Hair follicular keratinocyte (primary cell): ENCODE measurements around the gene HLX. TPM values are rescaled to one million over a fixed set of nuclear protein-coding genes. Genes with fewer than 3 reads are reported as not detected.

Experiments
- total RNA-seq: library from RNA; depleted of rRNA; stranded (reverse); fragments of >200 nt; gene quantifications from 2 replicates; pipeline ENCODE4 v1.2.3, GENCODE V29; 2015

Gene HLX
- 0.08 and 0.72 TPM in 2 replicates for total RNA-seq

GRCh38 chr1:220879076-220879508 is at the start of gene HLX:
TSS of gene HLX (plus strand) at chr1:220879443. CDS start at chr1:220879858, 415 bp downstream.

Other genes starting within 250 kb of the HLX start
- gene C1orf115, start 189.1 kb upstream of the HLX start, total RNA-seq, result 1.1 and 1.6 TPM in 2 replicates
- gene MTARC2, start 131.1 kb upstream of the HLX start, total RNA-seq, result 0.70 and 2.5 TPM in 2 replicates
- gene MTARC1, start 92.5 kb upstream of the HLX start, total RNA-seq, result 4.8 and 5.2 TPM in 2 replicates